Measurements from ENCODE around the gene RBM4B. TPM values are rescaled to one million over a fixed set of nuclear protein-coding genes. Genes with fewer than 3 reads are reported as not detected.
A peak's percentile ranks its signal among the peaks of the same experiment; 100 is the strongest.

Gene RBM4B
- total RNA-seq, 1 donor from 2014 or later: 61.2 TPM

- Mint-ChIP-seq H3K36me3 (ENCODE audit: unreplicated experiment) (no peaks in the 10 kb centered on the region), H3K9me3 (ENCODE audit: unreplicated experiment) (peaks cover 19% of the 10 kb centered on the region), H3K27me3 (ENCODE audit: unreplicated experiment) (peaks cover 5% of the 10 kb centered on the region), H3K4me3 (ENCODE audit: unreplicated experiment) (no peak overlapping the region), H3K4me1 (ENCODE audit: low read depth, unreplicated experiment) (no peaks in the 10 kb centered on the region), H3K27ac (ENCODE audit: unreplicated experiment) (peak overlapping the region; percentile 38)
- no peak for DNase-seq
- no peak for TF ChIP-seq CTCF (IDR thresholded peaks at IDR 0.05; ENCODE audit: partially characterized antibody, unreplicated experiment)
Measured at GRCh38 chr11:66701432-66702240, 23.9 kb upstream of the RBM4B start.

GRCh38 chr11:66700742-66701141 is 23.1 kb upstream of the RBM4B start:
- Mint-ChIP-seq H3K4me3 (ENCODE audit: unreplicated experiment) (no peak overlapping the region), H3K4me1 (ENCODE audit: low read depth, unreplicated experiment) (no peaks in the 10 kb centered on the region), H3K36me3 (ENCODE audit: unreplicated experiment) (no peaks in the 10 kb centered on the region), H3K27me3 (ENCODE audit: unreplicated experiment) (peaks cover 2% of the 10 kb centered on the region), H3K27ac (ENCODE audit: unreplicated experiment) (no peak overlapping the region), H3K9me3 (ENCODE audit: unreplicated experiment) (peaks cover 16% of the 10 kb centered on the region)
- TF ChIP-seq CTCF (IDR thresholded peaks at IDR 0.05; ENCODE audit: partially characterized antibody, unreplicated experiment): no peak
- DNase-seq: no peak

GRCh38 chr11:66700337-66700736 is 22.6 kb upstream of the RBM4B start:
- H3K4me3 Mint-ChIP-seq (ENCODE audit: unreplicated experiment): no peak overlapping the region
- no peak overlapping the region for H3K27ac Mint-ChIP-seq (ENCODE audit: unreplicated experiment)
- TF ChIP-seq CTCF (IDR thresholded peaks at IDR 0.05; ENCODE audit: partially characterized antibody, unreplicated experiment): no peak
- H3K36me3 Mint-ChIP-seq (ENCODE audit: unreplicated experiment): no peaks in the 10 kb centered on the region
- H3K9me3 Mint-ChIP-seq (ENCODE audit: unreplicated experiment): peaks cover 16% of the 10 kb centered on the region
- H3K27me3 Mint-ChIP-seq (ENCODE audit: unreplicated experiment): peaks cover 2% of the 10 kb centered on the region
- DNase-seq: no peak
- H3K4me1 Mint-ChIP-seq (ENCODE audit: low read depth, unreplicated experiment): no peaks in the 10 kb centered on the region

- H3K4me1 Mint-ChIP-seq (ENCODE audit: low read depth, unreplicated experiment): no peaks in the 10 kb centered on the region
- H3K27ac Mint-ChIP-seq (ENCODE audit: unreplicated experiment): no peak overlapping the region
Measured at GRCh38 chr11:66698491-66698890, 20.8 kb upstream of the RBM4B start.

More at GRCh38 chr11:66698491-66698890, 20.8 kb upstream of the RBM4B start:
- Mint-ChIP-seq H3K27me3 (ENCODE audit: unreplicated experiment) (peaks cover 10% of the 10 kb centered on the region), H3K4me3 (ENCODE audit: unreplicated experiment) (no peak overlapping the region), H3K9me3 (ENCODE audit: unreplicated experiment) (peaks cover 18% of the 10 kb centered on the region), H3K36me3 (ENCODE audit: unreplicated experiment) (no peaks in the 10 kb centered on the region)
- no peak for DNase-seq
- TF ChIP-seq CTCF (IDR thresholded peaks at IDR 0.05; ENCODE audit: partially characterized antibody, unreplicated experiment): no peak

All from glutamatergic neuron (in vitro differentiated cells).